ENCODE results near the gene ELAVL2. TPM values are rescaled to one million over a fixed set of nuclear protein-coding genes. Genes with fewer than 3 reads are reported as not detected.

The ELAVL2 gene
- polyA plus RNA-seq (2013, experiment 1 of 2): 0.04 TPM
- 0.03 TPM for polyA plus RNA-seq (2013, experiment 2 of 2)

DNA sequence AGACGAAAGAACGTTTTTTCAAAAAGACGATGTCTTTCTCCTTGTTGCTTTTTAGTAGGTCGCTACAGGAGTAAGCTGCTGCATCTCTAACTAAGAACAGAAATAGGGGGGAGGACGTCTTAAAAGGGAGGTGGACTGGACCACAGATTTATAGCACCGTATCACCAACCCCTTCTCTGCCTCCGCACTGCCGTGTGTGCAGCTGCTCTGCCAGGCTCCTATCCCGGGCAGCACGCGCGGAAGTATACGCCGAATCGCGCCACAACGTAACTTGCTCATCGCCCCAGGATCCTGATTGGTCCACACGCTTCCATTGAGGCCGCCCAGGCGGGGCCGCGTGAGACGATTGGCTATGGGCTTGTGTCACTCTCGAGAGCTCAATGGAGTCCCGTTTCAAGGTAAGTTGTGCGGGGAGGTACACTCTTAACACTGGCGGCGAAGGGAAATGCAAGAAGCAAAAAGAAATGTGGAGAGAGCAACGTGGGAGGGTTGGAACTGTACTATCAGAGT, at the start of gene ELAVL2:
ELAVL2 (minus strand) TSS at position 121 of the 510 bp plus-strand sequence. CDS start 64,006 bp downstream, outside the sequence.
- Histone ChIP-seq H2BK12ac (ENCODE audit: low read length in 2 of 2) (no peak within 1 kb of the TSS), H3K18ac (ENCODE audit: low read depth in 1 of 2, low read length in 2 of 2) (no peak within 1 kb of the TSS), H2AFZ (ENCODE audit: low read depth, low read length) (no peak within 1 kb of the TSS), H3K4ac (ENCODE audit: low read depth in 1 of 2, low read length in 2 of 2) (no peak within 1 kb of the TSS), H3K27me3 (ENCODE audit: control insufficient read depth in 1 of 2, insufficient read depth in 1 of 2, low read length in 2 of 2) (peaks cover 58 to 63% of the 10 kb centered on the region in 2 experiments), H3K27ac (ENCODE audit: low read length, poor library complexity, severe bottlenecking) (no peak within 1 kb of the TSS), H3K4me3 (ENCODE audit: insufficient read depth in 1 of 2, low read depth in 1 of 2, low read length in 2 of 2) (peak within 1 kb of the TSS; percentile 31 to 78), H3K9ac (ENCODE audit: low read length) (peak within 1 kb of the TSS; percentile 57), H2BK15ac (ENCODE audit: low read depth, poor library complexity, severe bottlenecking) (no peak within 1 kb of the TSS), H4K8ac (ENCODE audit: low read length) (no peak within 1 kb of the TSS), H3K79me1 (replicated peaks; ENCODE audit: low read length, poor library complexity, severe bottlenecking) (no peaks in the 10 kb centered on the region), H3K23ac (ENCODE audit: low read length in 2 of 2) (no peak within 1 kb of the TSS), H3K36me3 (ENCODE audit: control insufficient read depth in 1 of 2, insufficient read depth in 2 of 2, low read depth in 1 of 2, low read length in 2 of 2) (no peaks in the 10 kb centered on the region), H2AK5ac (ENCODE audit: low read length, severe bottlenecking) (no peak within 1 kb of the TSS), H4K91ac (ENCODE audit: low read length) (no peak within 1 kb of the TSS), H3K9me3 (ENCODE audit: control insufficient read depth, low read length) (no peaks in the 10 kb centered on the region), H2BK5ac (ENCODE audit: low read depth, low read length, poor library complexity, severe bottlenecking) (no peak within 1 kb of the TSS), H3K4me2 (ENCODE audit: low read length, poor library complexity, severe bottlenecking) (peak within 1 kb of the TSS; percentile 51), H3K14ac (ENCODE audit: low read length in 2 of 2) (no peak within 1 kb of the TSS), H2BK120ac (ENCODE audit: low read depth, low read length) (no peak within 1 kb of the TSS), H3K4me1 (ENCODE audit: control insufficient read depth, insufficient read depth, low read depth, low read length) (peaks cover 24% of the 10 kb centered on the region)
- peak; percentile 88 for DNase-seq
- WGBS: under 1% methylated on average over 29 of the region's 30 CpGs

DNA sequence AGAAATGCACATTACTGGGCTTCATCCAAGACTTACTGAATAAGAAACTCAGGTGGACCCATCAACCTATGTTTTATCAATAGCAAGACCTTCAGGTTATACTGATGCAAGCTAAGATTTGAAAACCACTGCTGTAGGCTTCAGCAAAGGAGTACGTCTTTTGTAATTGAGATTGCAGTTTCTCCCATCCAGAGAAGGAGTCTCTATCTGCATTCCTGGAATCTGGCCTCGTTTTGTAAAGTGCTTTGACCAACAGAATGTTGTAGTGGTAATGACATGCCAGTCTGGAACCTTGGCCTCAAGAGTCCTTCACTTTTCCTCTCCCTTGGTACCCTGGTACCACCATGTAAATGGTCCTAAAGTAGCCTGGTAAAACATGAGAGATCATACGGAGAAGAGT, 32.2 kb upstream of the ELAVL2 start:
- Histone ChIP-seq H2BK120ac (ENCODE audit: low read depth, low read length) (no peak overlapping the region), H3K27ac (ENCODE audit: low read length, poor library complexity, severe bottlenecking) (no peak overlapping the region), H3K9ac (ENCODE audit: low read length) (no peak overlapping the region), H3K14ac (ENCODE audit: low read length in 2 of 2) (no peak overlapping the region), H3K79me1 (replicated peaks; ENCODE audit: low read length, poor library complexity, severe bottlenecking) (no peaks in the 10 kb centered on the region), H2AK5ac (ENCODE audit: low read length, severe bottlenecking) (no peak overlapping the region), H2AFZ (ENCODE audit: low read depth, low read length) (no peak overlapping the region), H2BK15ac (ENCODE audit: low read depth, poor library complexity, severe bottlenecking) (no peak overlapping the region), H3K9me3 (ENCODE audit: control insufficient read depth, low read length) (no peaks in the 10 kb centered on the region), H3K23ac (ENCODE audit: low read length in 2 of 2) (no peak overlapping the region), H2BK5ac (ENCODE audit: low read depth, low read length, poor library complexity, severe bottlenecking) (no peak overlapping the region), H4K91ac (ENCODE audit: low read length) (no peak overlapping the region), H3K36me3 (ENCODE audit: control insufficient read depth in 1 of 2, insufficient read depth in 2 of 2, low read depth in 1 of 2, low read length in 2 of 2) (no peaks in the 10 kb centered on the region), H3K4ac (ENCODE audit: low read depth in 1 of 2, low read length in 2 of 2) (no peak overlapping the region), H2BK12ac (ENCODE audit: low read length in 2 of 2) (no peak overlapping the region), H3K4me3 (ENCODE audit: insufficient read depth in 1 of 2, low read depth in 1 of 2, low read length in 2 of 2) (no peak overlapping the region), H3K18ac (ENCODE audit: low read depth in 1 of 2, low read length in 2 of 2) (no peak overlapping the region), H3K27me3 (ENCODE audit: control insufficient read depth in 1 of 2, insufficient read depth in 1 of 2, low read length in 2 of 2) (no peaks in the 10 kb centered on the region), H4K8ac (ENCODE audit: low read length) (no peak overlapping the region), H3K4me1 (ENCODE audit: control insufficient read depth, insufficient read depth, low read depth, low read length) (no peaks in the 10 kb centered on the region), H3K4me2 (ENCODE audit: low read length, poor library complexity, severe bottlenecking) (no peak overlapping the region)
- 68% methylated on average over 3 of the region's 3 CpGs for WGBS
- no peak for DNase-seq

- no peak overlapping the region for H2BK12ac ChIP-seq (ENCODE audit: low read length in 2 of 2)
- H3K4me2 ChIP-seq (ENCODE audit: low read length, poor library complexity, severe bottlenecking): no peak overlapping the region
- WGBS: 76% methylated on average over 5 of the region's 5 CpGs
- H3K36me3 ChIP-seq (ENCODE audit: control insufficient read depth in 1 of 2, insufficient read depth in 2 of 2, low read depth in 1 of 2, low read length in 2 of 2): no peaks in the 10 kb centered on the region
- no peak overlapping the region for H3K27ac ChIP-seq (ENCODE audit: low read length, poor library complexity, severe bottlenecking)
- H3K4me3 ChIP-seq (ENCODE audit: insufficient read depth in 1 of 2, low read depth in 1 of 2, low read length in 2 of 2): no peak overlapping the region
- H2BK15ac ChIP-seq (ENCODE audit: low read depth, poor library complexity, severe bottlenecking): no peak overlapping the region
- no peak overlapping the region for H3K14ac ChIP-seq (ENCODE audit: low read length in 2 of 2)
- DNase-seq: no peak
- no peak overlapping the region for H3K23ac ChIP-seq (ENCODE audit: low read length in 2 of 2)
- H3K27me3 ChIP-seq (ENCODE audit: control insufficient read depth in 1 of 2, insufficient read depth in 1 of 2, low read length in 2 of 2): peaks cover 7 to 8% of the 10 kb centered on the region in 2 experiments
- no peak overlapping the region for H3K9ac ChIP-seq (ENCODE audit: low read length)
- no peak overlapping the region for H2BK5ac ChIP-seq (ENCODE audit: low read depth, low read length, poor library complexity, severe bottlenecking)
- no peak overlapping the region for H3K18ac ChIP-seq (ENCODE audit: low read depth in 1 of 2, low read length in 2 of 2)
- no peak overlapping the region for H2AK5ac ChIP-seq (ENCODE audit: low read length, severe bottlenecking)
- no peak overlapping the region for H2AFZ ChIP-seq (ENCODE audit: low read depth, low read length)
- H2BK120ac ChIP-seq (ENCODE audit: low read depth, low read length): no peak overlapping the region
- peaks cover 4% of the 10 kb centered on the region for H3K4me1 ChIP-seq (ENCODE audit: control insufficient read depth, insufficient read depth, low read depth, low read length)
- no peak overlapping the region for H4K8ac ChIP-seq (ENCODE audit: low read length)
- no peaks in the 10 kb centered on the region for H3K79me1 ChIP-seq (replicated peaks; ENCODE audit: low read length, poor library complexity, severe bottlenecking)
- no peaks in the 10 kb centered on the region for H3K9me3 ChIP-seq (ENCODE audit: control insufficient read depth, low read length)
- no peak overlapping the region for H3K4ac ChIP-seq (ENCODE audit: low read depth in 1 of 2, low read length in 2 of 2)
- no peak overlapping the region for H4K91ac ChIP-seq (ENCODE audit: low read length)
Measured at GRCh38 chr9:23855873-23856604, 30.0 kb upstream of the ELAVL2 start.

DNA sequence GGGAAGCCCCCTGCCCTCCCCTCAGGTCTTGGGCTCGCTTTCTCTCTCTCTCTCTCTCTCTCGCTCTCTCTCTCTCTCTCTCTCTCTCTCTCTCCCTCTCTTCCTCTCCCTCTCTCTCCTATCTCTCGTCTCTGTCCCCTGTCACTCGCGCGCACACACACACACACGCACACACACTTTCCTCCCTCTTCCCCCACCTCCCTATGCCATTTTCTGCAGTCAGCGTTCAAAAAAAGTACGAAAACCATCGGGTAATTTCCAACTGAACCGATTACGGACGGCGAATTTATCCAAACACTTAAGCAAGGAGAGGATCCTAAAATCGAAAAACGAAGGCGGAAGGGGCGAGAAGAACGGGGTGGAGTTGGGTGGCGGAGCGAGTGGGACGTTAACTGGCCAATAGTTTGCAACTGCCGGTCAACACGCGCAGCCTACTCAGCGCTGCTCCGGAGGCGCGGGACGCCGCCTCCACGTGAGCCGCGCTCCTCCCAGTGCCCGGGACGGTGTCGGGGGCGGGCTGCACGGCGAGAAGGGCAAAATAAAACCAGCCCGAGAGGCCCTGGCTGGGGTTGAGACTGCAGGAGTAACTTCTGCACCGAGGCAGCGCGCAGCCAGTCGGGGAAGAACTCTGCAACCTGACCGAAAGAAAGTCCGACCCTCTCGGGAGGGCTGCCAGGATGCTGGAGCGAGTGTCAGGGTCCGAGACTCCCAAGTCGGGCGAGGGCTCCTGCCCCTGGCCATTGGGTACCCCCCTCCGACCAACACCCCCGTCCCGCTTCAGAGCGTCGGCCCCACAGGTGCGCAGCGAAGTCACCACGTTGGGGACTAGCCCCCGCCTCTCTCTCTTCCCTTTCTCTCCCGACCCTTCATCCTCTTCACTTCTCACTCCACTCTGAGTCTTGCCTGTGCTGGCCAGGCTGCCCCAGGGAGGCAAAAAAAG, 24.9 kb upstream of the ELAVL2 start:
- no peaks in the 10 kb centered on the region for H3K36me3 ChIP-seq (ENCODE audit: control insufficient read depth in 1 of 2, insufficient read depth in 2 of 2, low read depth in 1 of 2, low read length in 2 of 2)
- 1% methylated on average over 61 of the region's 62 CpGs for WGBS
- H4K91ac ChIP-seq (ENCODE audit: low read length): no peak overlapping the region
- no peak overlapping the region for H3K9ac ChIP-seq (ENCODE audit: low read length)
- no peak overlapping the region for H4K8ac ChIP-seq (ENCODE audit: low read length)
- no peak overlapping the region for H2BK120ac ChIP-seq (ENCODE audit: low read depth, low read length)
- no peaks in the 10 kb centered on the region for H3K9me3 ChIP-seq (ENCODE audit: control insufficient read depth, low read length)
- peaks cover 29% of the 10 kb centered on the region in 2 experiments for H3K27me3 ChIP-seq (ENCODE audit: control insufficient read depth in 1 of 2, insufficient read depth in 1 of 2, low read length in 2 of 2)
- H3K4me3 ChIP-seq (ENCODE audit: insufficient read depth in 1 of 2, low read depth in 1 of 2, low read length in 2 of 2): peak overlapping the region; percentile 51 to 68
- no peak overlapping the region for H2BK15ac ChIP-seq (ENCODE audit: low read depth, poor library complexity, severe bottlenecking)
- peak; percentile 7 for DNase-seq
- no peak overlapping the region for H3K27ac ChIP-seq (ENCODE audit: low read length, poor library complexity, severe bottlenecking)
- no peak overlapping the region for H3K14ac ChIP-seq (ENCODE audit: low read length in 2 of 2)
- peak overlapping the region in 1 of 2 experiments; percentile 37 for H3K23ac ChIP-seq (ENCODE audit: low read length in 2 of 2)
- H3K4me2 ChIP-seq (ENCODE audit: low read length, poor library complexity, severe bottlenecking): peak overlapping the region; percentile 86
- no peak overlapping the region for H2BK12ac ChIP-seq (ENCODE audit: low read length in 2 of 2)
- H3K4me1 ChIP-seq (ENCODE audit: control insufficient read depth, insufficient read depth, low read depth, low read length): peaks cover 11% of the 10 kb centered on the region
- no peak overlapping the region for H2BK5ac ChIP-seq (ENCODE audit: low read depth, low read length, poor library complexity, severe bottlenecking)
- H2AK5ac ChIP-seq (ENCODE audit: low read length, severe bottlenecking): no peak overlapping the region
- H2AFZ ChIP-seq (ENCODE audit: low read depth, low read length): peak overlapping the region; percentile 86
- H3K79me1 ChIP-seq (replicated peaks; ENCODE audit: low read length, poor library complexity, severe bottlenecking): no peaks in the 10 kb centered on the region
- no peak overlapping the region for H3K4ac ChIP-seq (ENCODE audit: low read depth in 1 of 2, low read length in 2 of 2)
- H3K18ac ChIP-seq (ENCODE audit: low read depth in 1 of 2, low read length in 2 of 2): no peak overlapping the region
